ENCODE results near the gene C16orf89. TPM values are rescaled to one million over a fixed set of nuclear protein-coding genes. Genes with fewer than 3 reads are reported as not detected.
A peak's percentile ranks its signal among the peaks of the same experiment; 100 is the strongest.

The C16orf89 gene
- polyA plus RNA-seq, 4 donors, result 1.1 to 2.8 (median 2.5) TPM; not detected in 1

DNA sequence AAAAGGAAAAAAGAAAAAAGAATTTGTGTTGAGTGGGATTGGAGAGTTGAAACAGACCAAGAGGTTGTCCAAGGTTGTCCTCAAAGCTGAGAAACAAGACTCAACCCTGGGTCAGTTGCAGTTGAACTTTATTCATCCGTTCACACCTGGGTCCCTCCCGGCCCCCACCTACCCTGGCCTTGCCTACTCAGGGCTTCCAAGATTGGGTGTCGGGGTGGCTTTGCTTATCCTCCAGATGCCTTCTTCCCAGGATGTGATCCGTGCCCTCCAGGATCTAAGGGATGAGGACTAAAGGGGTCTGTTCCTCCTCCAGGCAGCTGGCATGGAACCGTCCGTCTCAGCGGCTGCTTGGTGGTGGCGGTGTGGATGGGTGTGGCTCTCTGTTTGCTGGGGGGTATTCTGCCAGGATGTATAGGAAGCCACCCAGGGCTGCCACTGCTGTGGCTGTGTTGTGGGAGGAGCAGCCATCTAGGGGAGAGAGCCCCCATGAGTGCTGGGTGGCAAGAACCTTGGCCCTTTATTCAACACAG, 21.7 kb downstream of the C16orf89 start:
- Histone ChIP-seq H3K4me1 (ENCODE audit: control insufficient read depth in 3 of 3, insufficient read depth in 2 of 3, low read depth in 1 of 3, low read length in 2 of 3) (peaks cover 0 to 8% (median 0%) of the 10 kb centered on the region in 3 donors), H3K4me3 (ENCODE audit: low read depth in 1 of 3, low read length in 3 of 3) (no peak overlapping the region), H3K27me3 (ENCODE audit: control insufficient read depth in 3 of 3, insufficient read depth in 3 of 3, low read length in 3 of 3) (no peaks in the 10 kb centered on the region), H3K27ac (ENCODE audit: low read depth in 1 of 3, low read length in 2 of 3) (no peak overlapping the region), H3K36me3 (ENCODE audit: control insufficient read depth in 3 of 3, insufficient read depth in 2 of 3, low read depth in 1 of 3, low read length in 3 of 3) (no peaks in the 10 kb centered on the region), H3K9me3 (ENCODE audit: control insufficient read depth in 2 of 2, insufficient read depth in 1 of 2, low read depth in 1 of 2, low read length in 1 of 2) (no peaks in the 10 kb centered on the region)
- no peak for DNase-seq
- WGBS, 3 donors, result 90 to 95% (median 93%) methylated on average over 8 of the region's 8 CpGs
- no peak for FAIRE-seq

DNA sequence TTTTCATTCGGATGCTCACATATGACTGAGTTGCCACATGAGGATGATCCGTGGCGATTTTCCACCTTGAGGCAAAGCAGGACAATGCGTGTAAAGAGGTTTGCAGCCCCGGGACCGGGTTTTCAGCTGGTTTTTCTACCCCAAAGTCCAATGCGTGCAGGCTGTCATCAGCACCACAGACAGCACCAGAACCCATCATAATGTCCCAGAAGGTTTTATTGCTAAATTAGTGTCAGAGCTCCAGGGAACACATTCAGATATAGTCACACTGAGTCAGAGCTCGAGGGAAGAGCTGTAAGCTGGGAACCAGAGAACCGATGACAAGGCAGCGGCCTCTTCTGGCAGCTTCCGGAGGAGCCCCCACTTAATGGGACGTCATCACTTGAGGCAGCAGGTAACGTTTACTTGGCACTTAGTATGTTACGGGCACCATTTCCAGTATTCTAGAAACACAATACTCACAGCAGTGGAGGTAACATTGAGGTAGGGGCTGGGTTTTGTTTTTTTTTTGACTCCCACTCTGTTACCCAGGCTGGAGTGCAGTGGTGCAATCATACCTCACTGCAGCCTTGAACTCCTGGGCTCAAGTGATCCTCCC, 23.1 kb downstream of the C16orf89 start:
- no peaks in the 10 kb centered on the region for H3K36me3 ChIP-seq (ENCODE audit: control insufficient read depth in 3 of 3, insufficient read depth in 2 of 3, low read depth in 1 of 3, low read length in 3 of 3)
- no peak for FAIRE-seq
- H3K4me1 ChIP-seq (ENCODE audit: control insufficient read depth in 3 of 3, insufficient read depth in 2 of 3, low read depth in 1 of 3, low read length in 2 of 3), result peaks cover 0 to 8% (median 0%) of the 10 kb centered on the region in 3 donors
- no peak overlapping the region for H3K27ac ChIP-seq (ENCODE audit: low read depth in 1 of 3, low read length in 2 of 3)
- no peak for DNase-seq
- no peaks in the 10 kb centered on the region for H3K27me3 ChIP-seq (ENCODE audit: control insufficient read depth in 3 of 3, insufficient read depth in 3 of 3, low read length in 3 of 3)
- no peak overlapping the region for H3K4me3 ChIP-seq (ENCODE audit: low read depth in 1 of 3, low read length in 3 of 3)
- 70 to 77% (median 75%) methylated on average over 14 of the region's 14 CpGs for WGBS, 3 donors
- H3K9me3 ChIP-seq (ENCODE audit: control insufficient read depth in 2 of 2, insufficient read depth in 1 of 2, low read depth in 1 of 2, low read length in 1 of 2), result no peaks in the 10 kb centered on the region

DNA sequence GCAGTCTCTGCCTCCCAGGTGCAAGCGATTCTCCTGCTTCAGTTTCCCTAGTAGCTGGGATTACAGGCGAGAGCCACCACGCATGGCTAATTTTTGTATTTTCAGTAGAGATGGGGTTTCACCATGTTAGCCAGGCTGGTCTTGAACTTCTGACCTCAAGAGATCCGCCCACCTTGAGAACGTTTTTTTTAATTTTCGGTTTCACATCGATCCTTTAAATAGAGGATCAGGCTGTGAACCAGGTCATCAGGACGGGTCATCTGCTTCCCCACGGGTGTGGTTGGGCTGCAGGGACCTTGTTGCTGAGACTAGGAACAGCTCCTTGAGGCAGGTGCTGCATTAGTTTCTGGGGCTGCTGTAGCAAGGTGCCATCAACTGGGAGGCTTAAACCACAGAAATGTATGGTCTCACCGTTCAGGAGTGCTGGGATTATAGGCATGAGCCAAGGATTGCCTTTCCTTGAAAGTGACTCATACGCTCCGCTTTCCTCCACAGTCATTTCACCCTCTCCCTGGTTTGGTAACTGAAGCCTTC, 24.1 kb downstream of the C16orf89 start:
- FAIRE-seq, result no peak
- peaks cover 0 to 11% (median 0%) of the 10 kb centered on the region in 3 donors for H3K4me1 ChIP-seq (ENCODE audit: control insufficient read depth in 3 of 3, insufficient read depth in 2 of 3, low read depth in 1 of 3, low read length in 2 of 3)
- H3K9me3 ChIP-seq (ENCODE audit: control insufficient read depth in 2 of 2, insufficient read depth in 1 of 2, low read depth in 1 of 2, low read length in 1 of 2), result no peaks in the 10 kb centered on the region
- DNase-seq, result no peak
- H3K4me3 ChIP-seq (ENCODE audit: low read depth in 1 of 3, low read length in 3 of 3), result no peak overlapping the region
- no peaks in the 10 kb centered on the region for H3K27me3 ChIP-seq (ENCODE audit: control insufficient read depth in 3 of 3, insufficient read depth in 3 of 3, low read length in 3 of 3)
- H3K36me3 ChIP-seq (ENCODE audit: control insufficient read depth in 3 of 3, insufficient read depth in 2 of 3, low read depth in 1 of 3, low read length in 3 of 3), result no peaks in the 10 kb centered on the region
- H3K27ac ChIP-seq (ENCODE audit: low read depth in 1 of 3, low read length in 2 of 3), result no peak overlapping the region
- WGBS, 3 donors, result 43 to 67% (median 56%) methylated on average over 12 of the region's 12 CpGs

DNA sequence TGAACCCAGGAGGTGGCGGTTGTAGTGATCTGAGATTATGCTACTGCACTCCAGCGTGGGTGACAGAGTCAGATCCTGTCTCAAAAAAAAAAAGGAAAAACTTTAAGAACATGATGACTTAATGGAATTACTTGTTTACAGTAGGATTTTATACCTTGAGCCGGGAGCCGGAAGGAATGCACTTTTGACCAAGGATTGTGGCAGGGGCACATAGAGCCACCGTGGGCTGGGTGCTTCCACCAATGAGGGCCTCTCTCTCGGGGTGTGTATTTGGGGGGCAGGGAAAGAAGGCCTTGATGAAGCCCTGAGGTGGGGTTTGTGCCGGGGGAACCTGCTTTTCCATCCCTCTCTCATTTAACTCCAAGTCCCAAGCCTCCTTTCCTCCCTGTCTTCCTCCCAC, 25.3 kb downstream of the C16orf89 start:
- H3K9me3 ChIP-seq (ENCODE audit: control insufficient read depth in 2 of 2, insufficient read depth in 1 of 2, low read depth in 1 of 2, low read length in 1 of 2), result no peaks in the 10 kb centered on the region
- FAIRE-seq, result no peak
- H3K27ac ChIP-seq (ENCODE audit: low read depth in 1 of 3, low read length in 2 of 3), result peak overlapping the region in 1 of 3 donors; percentile 0
- H3K4me3 ChIP-seq (ENCODE audit: low read depth in 1 of 3, low read length in 3 of 3), result no peak overlapping the region
- no peaks in the 10 kb centered on the region for H3K36me3 ChIP-seq (ENCODE audit: control insufficient read depth in 3 of 3, insufficient read depth in 2 of 3, low read depth in 1 of 3, low read length in 3 of 3)
- DNase-seq, result peak in 1 of 2 donors; percentile 57
- WGBS, 3 donors, result 22 to 50% (median 42%) methylated on average over 7 of the region's 7 CpGs
- H3K27me3 ChIP-seq (ENCODE audit: control insufficient read depth in 3 of 3, insufficient read depth in 3 of 3, low read length in 3 of 3), result no peaks in the 10 kb centered on the region
- H3K4me1 ChIP-seq (ENCODE audit: control insufficient read depth in 3 of 3, insufficient read depth in 2 of 3, low read depth in 1 of 3, low read length in 2 of 3), result peaks cover 0 to 23% (median 0%) of the 10 kb centered on the region in 3 donors

DNA sequence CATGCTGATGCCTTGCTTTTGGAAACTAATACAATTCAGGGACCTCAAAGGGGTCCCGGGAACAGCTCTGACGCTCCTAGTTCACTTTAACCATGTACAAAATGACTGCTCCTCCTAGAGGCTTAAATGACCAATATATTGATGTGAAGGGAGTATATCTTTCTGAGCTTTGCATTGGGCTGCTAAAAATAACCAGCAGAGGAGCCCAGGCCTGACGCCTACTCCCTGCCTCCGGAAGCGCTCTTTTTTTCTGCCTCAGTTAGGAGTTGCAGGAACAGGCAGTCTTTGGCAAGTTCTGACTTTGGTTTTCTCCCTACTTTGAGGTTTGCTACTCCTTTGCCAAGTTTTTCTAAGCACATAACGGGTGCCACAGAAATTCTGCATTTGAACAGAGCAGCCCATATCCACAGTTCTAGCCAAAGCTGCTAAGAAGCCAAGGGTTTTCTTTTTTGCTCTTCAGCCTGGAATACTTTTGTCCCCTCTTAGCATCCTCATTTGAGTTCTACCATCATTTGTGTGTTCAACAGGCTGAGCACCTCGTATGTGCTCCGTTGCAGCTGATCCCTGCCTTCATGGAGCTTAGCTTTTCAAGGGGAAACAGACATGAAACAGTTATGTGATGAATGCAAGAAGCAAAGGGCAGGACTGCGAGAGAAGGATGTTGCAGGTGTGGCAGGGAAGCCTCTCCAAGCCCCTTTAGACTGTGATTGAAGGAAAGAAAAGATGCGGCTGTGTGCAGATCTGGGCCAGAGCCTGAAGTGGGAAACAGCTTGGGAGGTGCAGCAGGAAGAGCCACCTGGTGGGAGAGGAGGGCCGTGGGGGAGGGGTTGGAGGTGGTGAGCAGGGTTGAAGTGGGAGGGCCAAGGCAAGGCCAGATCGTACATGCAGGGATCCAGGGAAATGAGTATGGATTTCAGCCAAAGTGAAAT, 29.3 kb downstream of the C16orf89 start:
- H3K27me3 ChIP-seq (ENCODE audit: control insufficient read depth in 3 of 3, insufficient read depth in 3 of 3, low read length in 3 of 3), result no peaks in the 10 kb centered on the region
- H3K4me3 ChIP-seq (ENCODE audit: low read depth in 1 of 3, low read length in 3 of 3), result no peak overlapping the region
- DNase-seq (peak in 1 of 2 donors; percentile 23), FAIRE-seq (no peak)
- WGBS, 3 donors, result 54 to 64% (median 60%) methylated on average over 12 of the region's 12 CpGs
- no peaks in the 10 kb centered on the region for H3K9me3 ChIP-seq (ENCODE audit: control insufficient read depth in 2 of 2, insufficient read depth in 1 of 2, low read depth in 1 of 2, low read length in 1 of 2)
- H3K36me3 ChIP-seq (ENCODE audit: control insufficient read depth in 3 of 3, insufficient read depth in 2 of 3, low read depth in 1 of 3, low read length in 3 of 3), result peaks cover 0 to 5% (median 0%) of the 10 kb centered on the region in 3 donors
- peaks cover 0 to 37% (median 5%) of the 10 kb centered on the region in 3 donors for H3K4me1 ChIP-seq (ENCODE audit: control insufficient read depth in 3 of 3, insufficient read depth in 2 of 3, low read depth in 1 of 3, low read length in 2 of 3)
- H3K27ac ChIP-seq (ENCODE audit: low read depth in 1 of 3, low read length in 2 of 3), result peak overlapping the region in 1 of 3 donors; percentile 77

DNA sequence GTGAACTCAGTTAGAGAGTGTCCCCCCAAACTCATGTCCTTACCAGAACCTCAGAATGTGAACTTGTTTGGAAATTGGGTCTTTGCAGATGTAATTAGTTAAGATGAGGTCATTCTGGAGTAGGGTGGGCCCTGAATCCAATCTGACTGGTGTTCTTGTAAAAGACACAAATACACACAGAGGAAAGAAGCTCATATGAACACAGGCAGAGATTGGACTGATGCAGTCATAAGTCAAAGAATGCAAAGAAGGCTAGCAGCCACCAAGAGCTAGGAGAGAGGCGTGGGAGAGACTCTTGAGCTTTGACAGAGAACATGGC, 29.9 kb downstream of the C16orf89 start:
- H3K4me3 ChIP-seq (ENCODE audit: low read depth in 1 of 3, low read length in 3 of 3), result no peak overlapping the region
- H3K9me3 ChIP-seq (ENCODE audit: control insufficient read depth in 2 of 2, insufficient read depth in 1 of 2, low read depth in 1 of 2, low read length in 1 of 2), result no peaks in the 10 kb centered on the region
- no peaks in the 10 kb centered on the region for H3K27me3 ChIP-seq (ENCODE audit: control insufficient read depth in 3 of 3, insufficient read depth in 3 of 3, low read length in 3 of 3)
- WGBS, 3 donors, result 76 to 84% (median 77%) methylated on average over 1 of the region's 1 CpG
- peaks cover 0 to 9% (median 0%) of the 10 kb centered on the region in 3 donors for H3K36me3 ChIP-seq (ENCODE audit: control insufficient read depth in 3 of 3, insufficient read depth in 2 of 3, low read depth in 1 of 3, low read length in 3 of 3)
- no peak for DNase-seq
- peaks cover 0 to 33% (median 5%) of the 10 kb centered on the region in 3 donors for H3K4me1 ChIP-seq (ENCODE audit: control insufficient read depth in 3 of 3, insufficient read depth in 2 of 3, low read depth in 1 of 3, low read length in 2 of 3)
- no peak for FAIRE-seq
- peak overlapping the region in 1 of 3 donors; percentile 77 for H3K27ac ChIP-seq (ENCODE audit: low read depth in 1 of 3, low read length in 2 of 3)

DNA sequence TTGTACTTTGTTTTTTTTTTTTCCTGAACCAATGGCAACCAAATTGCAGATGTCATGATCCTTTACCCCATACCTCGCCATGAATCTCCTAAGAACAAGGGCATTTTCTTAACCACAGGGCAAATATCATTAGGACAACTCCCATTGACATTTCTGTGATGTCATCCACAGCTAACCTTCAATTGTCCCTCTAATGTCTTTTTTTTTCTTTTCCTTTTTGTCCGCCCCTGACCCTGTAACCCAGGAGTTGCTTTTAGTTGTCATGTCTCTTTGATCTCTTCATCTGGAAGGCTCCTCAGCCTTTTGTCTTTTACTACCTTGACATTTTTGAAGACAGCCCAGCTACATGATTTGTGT, 31.6 kb downstream of the C16orf89 start:
- DNase-seq, result no peak

More for the DNA sequence above, 31.6 kb downstream of the C16orf89 start:
- peak overlapping the region; percentile 73 to 91 (median 75) for H3K4me3 ChIP-seq (ENCODE audit: low read depth in 1 of 3, low read length in 3 of 3)
- H3K27ac ChIP-seq (ENCODE audit: low read depth in 1 of 3, low read length in 2 of 3), result peak overlapping the region in 2 of 3 donors; percentile 72 to 84
- no peak for FAIRE-seq
- no peaks in the 10 kb centered on the region for H3K9me3 ChIP-seq (ENCODE audit: control insufficient read depth in 2 of 2, insufficient read depth in 1 of 2, low read depth in 1 of 2, low read length in 1 of 2)
- peaks cover 0 to 29% (median 5%) of the 10 kb centered on the region in 3 donors for H3K4me1 ChIP-seq (ENCODE audit: control insufficient read depth in 3 of 3, insufficient read depth in 2 of 3, low read depth in 1 of 3, low read length in 2 of 3)
- WGBS, 3 donors, result 7 to 13% (median 8%) methylated on average over 2 of the region's 2 CpGs
- H3K27me3 ChIP-seq (ENCODE audit: control insufficient read depth in 3 of 3, insufficient read depth in 3 of 3, low read length in 3 of 3), result no peaks in the 10 kb centered on the region
- peaks cover 0 to 24% (median 0%) of the 10 kb centered on the region in 3 donors for H3K36me3 ChIP-seq (ENCODE audit: control insufficient read depth in 3 of 3, insufficient read depth in 2 of 3, low read depth in 1 of 3, low read length in 3 of 3)
